Measurements from ENCODE around the gene CD163L1.

GRCh38 chr12:7383157-7383556 is 60.8 kb downstream of the CD163L1 start:
- TF ChIP-seq CREB1 (IDR thresholded peaks at IDR 0.05) = no peak
- TF ChIP-seq POLR2AphosphoS5 (IDR thresholded peaks at IDR 0.05; ENCODE audit: low read depth, low read length) = no peak
- TF ChIP-seq RFX5 (IDR thresholded peaks at IDR 0.05; ENCODE audit: borderline replicate concordance, low read depth, low read length) = no peak
- TF ChIP-seq CTCF (IDR thresholded peaks at IDR 0.05; ENCODE audit: control extremely low read depth in 1 of 3, insufficient read depth in 1 of 3, low read depth in 1 of 3, low read length in 3 of 3) = no peak
- TF ChIP-seq PHF8 (conservative IDR thresholded peaks at IDR 0.05; ENCODE audit: low read depth, low read length) = no peak
- TF ChIP-seq CHD1 (IDR thresholded peaks at IDR 0.05; ENCODE audit: low read depth, low read length) = no peak
- TF ChIP-seq JUND (IDR thresholded peaks at IDR 0.05; ENCODE audit: low read length) = no peak
- TF ChIP-seq CBX8 (IDR thresholded peaks at IDR 0.05; ENCODE audit: borderline replicate concordance, low read depth, low read length) = no peak
- TF ChIP-seq ATF2 (IDR thresholded peaks at IDR 0.05; ENCODE audit: low read length) = no peak
- no peak for TF ChIP-seq ATF3 (IDR thresholded peaks at IDR 0.05; ENCODE audit: insufficient read depth, low read depth, low read length)
- no peak for TF ChIP-seq TAF1 (IDR thresholded peaks at IDR 0.05; ENCODE audit: low read depth, low read length)
- no peak for TF ChIP-seq SP1 (IDR thresholded peaks at IDR 0.05; ENCODE audit: low read depth, low read length)
- TF ChIP-seq EGR1 (IDR thresholded peaks at IDR 0.05; ENCODE audit: borderline replicate concordance, low read depth, low read length) = no peak
